CMK (cell line): ENCODE data around the gene KIF26A.
A peak's percentile ranks its signal among the peaks of the same experiment; 100 is the strongest.
"Not testable (repeated sequence)": the region's sequence is repeated elsewhere in the genome, so short reads cannot be mapped to it uniquely, and the experiment has no call there.

ENCODE experiments used
- DNase-seq: peaks from one replicate; pipeline ENCODE4 v3.0.0-alpha.2; 2010; ENCODE audit warnings: low read depth

Gene KIF26A

DNA sequence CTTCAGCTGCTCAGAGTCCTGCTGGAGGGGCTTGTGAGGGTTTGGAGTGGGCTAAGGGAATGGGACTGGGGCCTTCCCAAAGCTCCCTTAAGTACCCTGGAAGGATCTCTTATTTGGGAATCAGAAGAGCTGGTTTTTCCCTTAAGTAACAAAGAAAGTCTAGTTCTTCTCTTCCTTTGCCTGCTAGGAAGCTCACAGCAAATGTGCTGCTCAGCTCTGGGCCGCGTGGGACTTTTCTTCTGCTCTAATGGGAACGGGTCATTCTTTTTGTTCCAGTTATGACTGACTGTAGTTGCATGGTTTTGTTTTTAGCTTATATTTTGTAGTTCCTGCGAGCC is 6.0 kb downstream of the KIF26A start:
- no peak for DNase-seq

DNA sequence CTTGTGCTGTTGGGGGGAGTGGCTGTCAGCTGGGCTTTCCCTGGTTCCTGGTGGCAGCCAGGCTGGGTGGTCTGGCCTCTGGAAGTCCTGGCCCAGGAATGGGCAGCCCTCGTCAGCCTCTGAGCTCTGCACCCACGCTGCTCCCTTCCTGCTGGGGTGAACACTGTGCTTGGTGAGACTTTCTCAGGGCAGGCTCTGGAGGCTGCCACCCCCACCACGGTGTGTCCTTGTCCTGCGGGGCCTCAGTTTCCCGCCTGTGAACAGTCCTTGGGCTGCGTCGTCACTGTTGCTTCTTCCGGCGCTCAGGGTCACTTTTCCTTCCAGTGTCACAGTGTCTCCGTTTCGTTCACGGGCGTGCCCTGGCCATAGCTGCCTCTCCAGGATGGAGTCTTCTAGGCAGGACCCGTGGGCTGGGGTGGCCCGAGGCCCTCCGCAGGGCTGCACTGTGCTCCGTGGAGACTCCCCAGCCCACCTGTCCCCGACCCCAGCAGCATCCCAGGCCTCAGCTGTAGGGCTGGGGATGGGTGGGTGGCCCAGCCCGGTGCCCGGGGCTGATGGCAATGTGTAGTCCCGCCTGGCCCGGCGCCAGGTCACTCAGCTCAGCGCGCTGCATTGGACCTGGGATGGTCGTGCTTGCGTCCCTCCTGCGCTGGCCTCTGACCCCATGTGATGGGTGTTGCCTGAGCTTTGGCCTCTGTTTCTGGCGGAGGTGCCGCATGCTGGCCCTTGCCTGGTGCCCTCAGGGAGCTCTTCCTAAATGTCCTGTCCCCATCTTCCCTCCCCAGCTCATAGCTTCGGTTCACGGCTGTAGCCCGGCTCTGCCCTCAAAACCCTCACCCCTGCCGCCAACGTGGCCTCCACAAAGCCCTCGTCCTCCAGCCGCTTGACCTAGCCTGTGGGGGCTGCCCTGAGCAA is 6.8 kb downstream of the KIF26A start:
- DNase-seq: no peak

DNA sequence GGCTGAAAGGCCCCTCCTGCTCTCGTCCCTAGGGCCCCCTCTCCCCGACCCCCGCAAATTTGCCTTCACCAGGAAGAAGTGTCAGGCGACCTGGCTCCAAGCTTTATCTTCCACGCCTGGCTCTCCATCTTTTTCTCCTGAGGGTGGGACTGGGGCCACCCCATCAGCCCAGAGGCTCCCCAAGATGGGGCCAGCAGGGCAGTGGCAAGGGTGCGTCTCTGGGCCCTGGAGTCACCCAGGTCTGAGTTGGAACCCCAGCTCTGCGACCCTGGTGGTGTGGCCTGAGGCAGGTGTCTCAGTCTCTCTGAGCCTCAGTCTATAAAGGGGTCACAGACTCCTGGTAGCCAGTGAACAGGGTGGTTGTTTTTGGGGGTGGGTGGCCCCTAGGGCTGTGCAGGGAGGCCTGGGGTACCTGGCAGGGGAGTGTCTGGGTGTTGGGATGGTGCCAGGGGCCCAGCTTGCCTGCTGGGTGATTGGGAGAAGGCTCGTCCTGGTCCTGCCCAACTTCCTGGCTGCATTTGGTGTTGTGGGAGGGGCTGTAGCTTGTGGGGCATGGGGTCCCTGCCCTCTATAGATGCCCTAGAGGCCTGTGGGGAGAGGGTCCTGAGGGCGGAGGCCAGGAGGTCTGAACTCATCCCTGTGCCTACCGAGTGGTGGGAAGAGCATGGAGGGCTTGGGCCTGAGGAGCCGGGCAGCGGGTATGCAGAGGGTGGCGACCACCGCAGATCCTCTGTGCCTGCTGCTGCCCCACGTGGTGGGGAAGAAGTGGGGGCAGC is 7.6 kb downstream of the KIF26A start:
- DNase-seq: no peak

DNA sequence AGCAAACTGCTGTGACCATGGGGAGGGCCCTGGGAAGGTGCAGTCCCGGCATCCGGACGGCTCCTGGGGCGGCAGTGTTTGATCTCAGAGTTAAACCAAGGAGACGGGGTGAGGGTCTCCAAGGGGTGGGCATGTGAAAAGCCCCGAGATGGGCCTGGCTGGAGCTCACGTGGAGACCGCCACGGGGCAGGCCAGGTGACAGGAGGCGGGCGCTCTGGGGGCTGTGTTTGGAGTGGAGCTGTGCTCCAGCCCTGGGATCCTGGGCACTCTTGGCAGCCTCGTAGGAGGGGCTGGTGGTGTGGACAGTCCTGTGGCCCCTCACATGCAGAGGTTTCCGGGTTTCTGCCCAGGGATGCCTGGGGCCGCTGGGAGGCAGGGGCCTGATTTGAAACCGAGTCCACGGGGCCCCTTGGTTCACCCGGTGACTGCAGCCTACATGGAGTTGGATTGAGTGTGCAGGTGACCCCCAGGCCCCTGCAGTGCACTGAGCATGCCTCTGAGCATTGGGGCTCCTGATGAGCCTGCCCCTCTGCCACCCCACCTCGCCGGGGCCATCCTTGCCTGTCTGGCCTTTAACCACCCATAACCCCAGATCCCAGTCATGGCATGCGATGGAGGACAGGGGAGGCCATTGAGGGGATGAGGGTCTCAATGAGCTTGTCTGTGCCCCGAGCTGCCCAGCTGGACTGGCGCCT is 8.4 kb downstream of the KIF26A start:
- no peak for DNase-seq

DNA sequence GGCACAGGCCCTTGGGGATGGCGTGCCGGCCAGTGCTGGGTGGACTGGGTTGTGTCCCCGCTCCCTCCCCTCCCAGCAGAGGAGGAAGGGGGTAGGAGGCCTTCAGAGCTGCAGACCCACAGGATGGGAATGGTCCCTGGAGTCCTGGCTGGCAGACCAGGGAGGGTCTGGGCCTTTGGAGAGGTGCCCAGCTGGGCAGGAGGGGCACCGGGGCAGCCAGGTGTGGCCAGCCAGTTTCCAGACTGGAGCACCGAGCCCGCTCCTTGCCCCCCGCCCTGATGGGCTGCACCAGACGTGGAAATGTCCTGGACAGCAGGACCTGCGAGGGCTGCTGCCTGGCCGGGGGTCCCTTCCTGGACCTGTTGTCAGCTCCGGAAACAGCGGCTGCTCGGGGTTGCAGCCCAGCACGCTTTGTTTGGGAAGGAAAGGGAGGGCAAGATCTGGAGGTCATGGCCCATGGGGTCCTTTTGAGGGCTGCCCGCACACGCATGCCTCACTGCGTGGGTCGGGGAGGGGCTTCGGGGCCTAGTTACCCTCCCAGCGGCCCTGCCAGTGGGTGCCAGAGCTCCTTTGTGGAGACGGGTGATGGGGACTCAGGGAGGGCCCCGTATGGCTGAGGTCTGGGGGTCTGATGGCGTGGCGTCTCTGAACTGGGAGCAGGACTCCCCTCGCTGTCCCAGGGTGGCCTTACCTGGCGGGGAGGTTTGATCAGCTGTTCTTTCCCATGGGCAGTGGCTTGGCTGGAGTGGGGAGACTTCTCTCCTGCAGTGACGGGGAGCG is 9.1 kb downstream of the KIF26A start:
- DNase-seq: no peak

DNA sequence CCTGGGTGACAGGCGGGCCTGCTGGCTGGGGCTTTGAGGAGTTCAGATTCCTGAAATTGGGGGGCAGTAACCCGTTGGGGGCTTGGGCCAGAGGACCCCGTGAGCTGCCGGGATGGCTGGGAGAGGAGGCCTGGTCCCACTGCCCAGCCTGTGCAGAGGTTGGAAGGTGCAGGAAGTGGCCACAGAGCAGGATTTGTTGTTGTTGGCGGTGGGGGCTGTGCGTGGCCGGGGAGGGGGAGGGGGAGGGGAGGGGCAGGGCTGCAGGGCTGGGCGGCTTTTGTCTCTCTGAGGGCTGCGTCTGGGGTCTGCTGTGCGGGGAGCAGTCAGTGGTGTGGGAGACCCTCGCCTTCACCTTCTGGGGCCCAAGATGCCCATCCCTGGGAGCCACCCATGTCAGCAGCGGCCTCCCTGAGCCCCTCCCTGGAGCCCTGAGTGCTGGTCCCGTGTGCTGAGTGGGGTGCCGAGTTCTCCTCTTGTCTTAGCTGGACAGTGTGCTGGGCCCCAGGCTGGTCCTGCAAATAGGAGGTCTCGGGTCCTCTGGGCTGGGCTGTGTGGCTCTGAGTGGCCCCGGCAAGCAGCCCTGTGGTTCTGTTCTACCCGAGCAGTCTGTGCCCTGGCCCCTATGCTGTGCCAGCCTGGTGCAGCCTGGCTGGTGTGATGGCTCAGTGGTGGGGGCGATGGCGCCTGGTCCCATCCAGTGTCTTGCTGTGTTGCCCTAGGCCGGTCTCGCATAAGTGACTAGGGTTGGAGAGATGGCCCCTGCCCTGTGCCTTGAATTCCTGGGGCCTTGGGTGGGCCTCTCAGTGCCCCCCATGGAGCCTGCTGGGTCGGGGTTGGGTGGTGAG is 10.3 kb downstream of the KIF26A start:
- DNase-seq: no peak

DNA sequence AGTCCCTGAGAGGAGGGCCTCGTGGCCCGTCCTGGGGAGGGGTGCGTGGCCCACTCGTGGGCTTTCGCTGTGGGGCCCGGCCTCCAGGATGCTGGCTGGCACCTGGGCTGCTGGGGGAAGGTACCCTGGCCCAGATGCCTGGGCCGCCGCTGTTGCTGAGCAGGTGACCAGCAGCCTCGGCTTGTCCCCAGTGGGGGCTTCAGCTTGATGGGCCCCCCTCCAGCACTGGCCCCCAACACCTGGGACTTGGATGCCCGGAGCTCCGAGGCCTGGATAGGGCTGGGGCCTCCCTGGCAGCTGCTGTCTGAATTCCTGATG is 10.8 kb downstream of the KIF26A start:
- DNase-seq: no peak

DNA sequence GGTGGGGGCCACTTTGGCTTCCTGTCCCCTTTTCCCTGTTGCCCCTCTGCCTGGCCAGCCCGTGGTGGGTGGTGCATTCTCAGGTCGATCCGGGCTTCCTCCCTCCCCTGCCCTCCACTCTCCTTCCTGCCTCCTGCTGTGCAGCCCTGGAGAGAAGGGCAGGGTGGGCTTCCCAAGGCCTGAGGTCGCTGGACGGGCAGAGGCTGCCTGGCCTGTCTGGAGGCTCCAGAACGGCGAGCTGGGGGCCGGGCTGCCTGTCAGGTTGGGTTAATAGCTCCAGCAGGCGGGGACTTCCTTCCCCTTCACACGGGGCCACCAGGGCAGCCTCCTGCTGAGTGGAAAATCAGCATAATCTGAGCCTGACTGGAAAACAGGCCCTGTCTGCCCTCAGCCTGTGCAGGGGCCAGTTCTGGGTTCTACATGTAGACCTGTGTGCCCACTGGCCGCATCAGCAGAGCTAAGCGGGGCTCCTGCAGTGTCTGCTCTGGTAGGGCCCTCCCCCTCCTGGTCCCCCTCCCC is 11.3 kb downstream of the KIF26A start:
- no peak for DNase-seq

DNA sequence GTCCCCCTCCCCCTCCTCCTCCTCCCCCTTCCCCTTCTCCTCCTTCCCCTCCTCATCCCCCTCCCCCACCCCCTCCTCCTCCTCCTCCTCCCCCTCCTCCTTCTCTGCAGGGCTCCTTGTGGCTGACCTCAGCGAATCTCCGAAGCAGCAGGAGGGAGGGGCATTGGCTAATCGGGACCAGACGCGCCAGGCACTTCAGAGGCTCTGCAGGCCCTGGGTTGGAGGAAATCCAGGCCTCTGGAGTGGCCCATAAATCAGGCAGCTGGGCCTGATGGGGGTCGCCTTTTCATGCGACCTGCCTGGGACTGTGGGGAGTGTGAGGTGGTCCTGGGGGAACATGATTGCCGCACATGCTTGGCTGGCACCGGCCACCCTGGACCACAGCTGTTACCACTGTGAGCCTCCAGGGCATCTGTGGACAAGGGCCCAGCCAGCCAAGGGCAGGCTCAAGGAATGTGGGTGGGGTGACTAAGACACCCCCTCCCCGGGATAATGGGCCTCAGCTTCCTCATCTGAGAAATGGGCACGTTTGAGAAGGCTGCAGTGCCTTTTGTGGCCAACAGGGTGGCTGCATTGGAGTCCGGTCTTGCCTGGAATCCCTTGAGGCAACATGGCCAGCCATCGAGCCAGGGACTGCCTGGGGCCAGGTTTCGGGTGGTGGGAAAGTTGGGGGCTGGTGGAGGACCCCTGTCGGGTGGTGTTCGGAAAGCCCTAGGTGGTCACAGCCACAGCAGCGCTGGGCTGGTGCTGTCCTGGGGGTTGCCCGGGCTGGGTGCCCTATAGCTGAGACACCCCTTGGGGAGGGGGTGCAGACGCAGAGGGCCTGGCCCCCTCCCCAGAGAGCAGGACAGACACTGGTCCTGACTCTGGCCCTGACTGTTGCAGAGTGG is 12.0 kb downstream of the KIF26A start:
- peak; percentile 61 for DNase-seq

DNA sequence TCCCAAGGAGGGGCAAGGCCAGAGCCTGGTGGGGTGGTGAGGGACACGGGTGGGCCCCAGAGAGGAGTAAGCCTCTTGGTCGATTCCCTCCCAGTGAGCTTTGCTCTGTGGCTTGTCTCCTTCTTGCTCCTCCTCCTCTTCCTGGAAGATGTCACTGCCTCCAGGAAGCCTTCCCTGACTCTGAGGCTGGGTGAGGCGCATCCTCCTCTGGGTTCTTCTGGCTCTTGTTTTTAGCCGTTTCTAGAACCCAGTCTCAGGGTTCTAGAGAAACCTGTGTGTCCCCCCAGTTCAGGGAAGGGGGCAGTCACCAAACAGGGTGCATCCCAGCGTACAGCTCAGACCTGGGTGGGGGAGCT is 12.6 kb downstream of the KIF26A start:
- no peak for DNase-seq

DNA sequence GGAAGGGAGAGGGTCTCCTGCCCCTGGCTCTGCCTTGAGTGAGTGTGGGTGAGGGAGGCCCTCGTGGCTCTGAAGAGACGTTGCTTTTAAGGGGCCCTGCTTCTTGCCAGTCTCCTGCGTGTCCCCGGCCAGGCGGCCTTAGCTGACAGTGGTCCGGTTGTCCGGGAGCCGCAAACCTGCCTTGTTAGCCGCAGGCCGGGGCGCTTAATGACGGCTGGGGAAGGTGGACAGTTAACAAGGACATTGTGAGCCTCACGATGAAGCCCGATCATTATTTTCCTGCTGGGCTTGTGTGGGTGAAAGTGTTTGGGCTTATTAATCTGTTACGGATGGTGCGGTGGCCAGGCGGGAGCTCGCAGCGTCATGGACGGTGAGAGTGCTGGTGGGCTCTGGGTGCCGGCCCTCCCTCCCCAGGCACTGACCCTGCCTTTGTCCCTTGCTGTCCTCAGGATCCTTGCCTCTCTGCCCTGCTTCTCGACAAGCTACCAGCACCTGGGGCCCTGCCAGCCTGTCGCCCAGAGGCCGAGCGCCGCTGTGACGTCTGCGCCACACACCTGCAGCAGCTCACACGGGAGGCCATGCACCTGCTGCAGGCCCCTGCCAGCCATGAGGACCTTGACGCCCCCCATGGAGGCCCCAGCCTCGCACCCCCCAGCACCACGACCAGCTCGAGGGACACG is 13.3 kb downstream of the KIF26A start:
- no peak for DNase-seq

DNA sequence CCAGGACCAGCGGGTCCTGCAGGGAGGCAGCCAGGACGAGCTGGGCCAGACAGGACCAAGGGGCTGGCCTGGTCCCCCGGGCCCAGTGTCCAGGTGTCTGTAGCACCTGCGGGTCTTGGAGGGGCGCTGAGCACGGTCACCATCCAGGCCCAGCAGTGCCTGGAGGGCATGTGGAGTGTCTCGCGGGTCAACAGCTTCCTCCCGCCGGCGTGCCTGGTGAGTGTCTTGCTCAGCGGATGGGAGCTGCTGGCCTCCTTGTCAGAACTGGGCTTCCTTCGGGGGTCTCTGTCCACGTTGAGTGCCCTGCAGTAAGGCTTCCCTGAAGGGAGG is 13.8 kb downstream of the KIF26A start:
- no peak for DNase-seq

DNA sequence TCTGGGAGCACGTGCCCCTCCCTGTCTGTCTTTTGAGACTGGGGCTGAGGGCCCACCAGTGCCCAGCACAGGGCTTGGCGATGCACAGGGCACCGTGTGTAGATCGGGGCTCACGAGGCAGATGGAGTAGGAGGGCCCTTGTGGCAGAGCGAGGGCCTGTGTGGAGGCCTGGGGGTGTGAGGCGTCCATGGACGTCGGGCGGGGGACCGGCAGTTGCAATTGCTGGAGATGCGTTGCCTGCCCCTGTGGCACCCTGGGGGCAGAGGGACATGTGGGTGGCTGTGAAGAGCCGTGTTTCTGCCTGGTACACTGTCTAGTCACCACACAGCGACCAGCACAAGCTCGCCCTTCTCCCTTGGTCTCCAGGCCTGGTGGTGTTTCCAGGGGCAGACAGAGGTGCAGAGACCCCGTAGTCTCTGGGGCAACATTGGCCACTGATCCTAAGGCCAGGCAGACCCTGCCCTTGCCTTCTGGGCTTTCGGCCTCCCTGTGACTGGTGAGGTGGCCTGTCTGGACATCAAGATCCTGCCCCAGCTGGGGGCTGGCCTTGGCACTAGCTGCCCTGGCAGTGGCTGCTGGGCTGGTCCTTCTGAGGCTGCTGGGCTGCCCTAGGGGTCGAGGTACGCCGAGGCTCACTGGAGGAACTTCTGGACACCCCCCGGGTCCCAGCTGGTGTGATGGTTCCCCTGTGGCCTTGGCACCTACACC is 14.5 kb downstream of the KIF26A start:
- DNase-seq: no peak

DNA sequence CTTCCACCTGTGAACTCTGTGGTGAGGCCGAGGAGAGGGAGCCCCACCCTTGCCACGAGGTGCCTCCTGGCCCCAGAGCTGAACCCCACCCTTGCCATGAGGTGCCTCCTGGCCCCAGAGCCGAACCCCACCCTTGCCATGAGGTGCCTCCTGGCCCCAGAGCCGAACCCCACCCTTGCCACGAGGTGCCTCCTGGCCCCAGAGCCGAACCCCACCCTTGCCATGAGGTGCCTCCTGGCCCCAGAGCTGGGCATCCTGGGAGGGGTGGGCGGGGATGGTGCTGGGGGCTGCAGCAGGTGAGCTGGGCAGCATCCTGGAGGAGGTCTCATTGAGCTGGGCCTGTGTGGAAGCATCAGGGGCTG is 15.0 kb downstream of the KIF26A start:
- DNase-seq: not testable (repeated sequence)

DNA sequence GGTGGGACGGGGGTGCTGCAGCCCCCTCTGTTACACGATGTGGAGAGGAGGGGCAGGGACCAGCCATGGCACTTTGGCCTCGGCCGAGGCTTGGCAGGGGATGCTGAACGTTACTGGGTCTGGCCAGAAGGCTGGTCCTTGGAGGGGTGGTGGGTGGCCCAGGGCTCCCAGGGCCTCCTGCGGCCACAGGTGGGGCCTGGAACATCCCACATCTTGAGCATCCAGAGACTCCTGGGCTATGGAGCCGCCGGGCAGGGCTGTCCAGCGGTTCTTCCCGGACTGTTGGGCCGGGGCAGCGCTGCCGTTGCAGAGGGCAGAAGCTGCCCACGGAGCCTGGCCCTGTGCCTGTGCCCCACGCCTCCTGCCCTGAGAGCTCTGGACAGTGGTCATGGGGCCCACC is 15.9 kb downstream of the KIF26A start:
- DNase-seq: no peak

DNA sequence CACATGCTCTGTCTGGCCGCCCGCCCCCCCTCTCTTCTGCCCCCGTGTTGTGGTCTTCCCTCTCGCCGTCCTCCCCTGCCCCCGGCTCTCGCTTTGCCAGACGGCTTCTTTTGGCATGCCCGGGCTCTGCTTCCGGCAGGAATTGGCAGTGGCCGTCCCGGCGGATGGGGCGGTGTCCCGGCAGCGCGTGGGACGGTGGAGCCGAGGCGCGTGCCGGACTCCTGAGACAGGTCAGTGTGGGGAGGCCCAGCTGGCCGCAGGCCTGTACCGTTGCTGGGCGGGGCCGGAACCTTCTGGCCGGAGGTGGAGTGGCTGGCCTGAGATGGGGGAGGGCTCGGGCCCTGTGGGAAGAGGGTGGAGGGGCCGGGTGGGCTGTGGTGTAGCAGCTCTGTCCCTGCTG is 17.1 kb downstream of the KIF26A start:
- no peak for DNase-seq

DNA sequence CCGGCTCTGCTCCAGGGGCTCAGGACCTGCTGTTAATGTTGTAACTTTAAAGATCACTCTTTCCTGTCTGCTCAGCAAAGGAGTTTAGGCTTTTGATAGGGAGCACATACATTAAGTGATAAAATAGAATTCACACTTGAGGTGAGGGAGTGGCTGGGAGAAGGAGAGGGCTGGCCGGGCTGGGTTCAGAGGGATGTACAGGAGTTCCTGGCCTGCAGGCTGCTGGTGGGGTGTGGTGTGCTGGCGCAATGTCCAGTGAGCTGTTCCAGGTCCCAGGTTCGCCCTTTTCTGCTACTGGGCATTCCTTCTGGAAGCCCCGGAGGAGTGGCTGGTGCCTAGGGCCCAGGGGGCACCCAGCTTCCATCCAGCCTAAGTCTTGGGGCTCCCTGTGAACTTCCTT is 17.8 kb downstream of the KIF26A start:
- DNase-seq: no peak

DNA sequence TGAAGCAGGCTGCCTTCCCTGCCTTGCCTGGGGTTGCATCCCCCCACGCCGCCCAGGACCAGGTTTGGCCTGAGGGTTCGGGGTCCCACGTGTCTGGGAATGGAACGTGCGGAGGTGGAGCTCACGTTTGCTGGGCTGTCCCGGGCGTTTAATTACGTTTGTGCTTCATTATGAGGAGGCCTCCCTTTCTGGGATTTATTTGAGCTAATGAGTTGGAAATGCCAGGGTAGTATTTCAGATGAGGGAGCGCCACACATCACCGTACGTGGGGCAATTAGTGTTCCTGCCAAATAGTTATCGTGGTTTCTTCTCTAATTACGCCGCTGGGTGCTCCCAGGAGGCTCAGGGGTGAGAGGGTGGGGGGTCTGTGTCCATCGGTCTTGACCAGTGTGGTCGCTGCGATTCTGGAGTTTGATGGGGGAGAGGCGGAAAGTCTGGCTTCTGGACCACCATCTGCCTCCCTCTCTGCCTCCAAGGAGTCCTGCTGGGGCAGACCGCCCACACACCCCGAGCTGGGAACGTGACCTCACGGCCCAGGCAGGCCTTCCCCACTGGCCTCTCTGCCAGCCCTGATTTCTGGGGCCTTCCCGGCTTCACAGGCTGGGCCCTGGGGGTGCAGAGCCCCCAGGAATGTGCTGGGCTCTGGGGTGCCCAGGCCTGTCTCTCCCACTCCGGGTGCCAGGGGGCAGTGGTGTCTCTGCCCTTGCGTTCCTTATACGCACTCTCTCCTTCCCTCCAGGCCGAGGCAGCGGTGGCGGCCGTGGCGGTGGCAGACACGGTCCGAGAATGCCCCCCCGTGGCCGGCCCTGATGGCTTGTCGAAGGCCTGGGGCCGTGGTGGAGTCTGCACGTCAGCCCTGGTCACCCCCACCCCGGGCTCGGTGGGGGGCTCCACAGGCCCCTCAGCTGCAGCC is 18.9 kb downstream of the KIF26A start:
- DNase-seq: no peak
